ENCODE measurements around the gene CDH4.

CDH4 gene

DNA sequence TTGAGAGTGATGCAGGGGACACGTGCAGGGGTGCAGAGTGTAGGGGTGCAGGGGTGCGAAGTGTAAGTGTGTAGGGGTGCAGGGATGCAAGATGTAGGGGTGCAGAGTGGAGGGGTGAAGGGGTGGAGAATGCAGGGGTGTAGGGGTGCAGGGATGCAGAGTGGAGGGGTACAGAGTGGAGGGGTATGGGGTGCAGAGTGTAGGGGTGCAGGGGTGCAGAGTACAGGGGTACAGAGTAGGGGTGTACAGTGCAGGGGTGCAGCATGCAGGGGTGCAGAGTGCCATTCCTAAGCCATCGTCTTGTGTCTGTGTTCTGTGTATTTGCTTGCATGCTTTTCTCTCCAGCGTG is 468.3 kb downstream of the CDH4 start:
- H3K27ac ChIP-seq (replicated peaks) = no peak overlapping the region
- H3K27me3 ChIP-seq (ENCODE audit: insufficient read depth, poor library complexity, severe bottlenecking) = no peaks in the 10 kb centered on the region
- H3K4me3 ChIP-seq (replicated peaks; ENCODE audit: insufficient read depth, low read length) = no peak overlapping the region
- TF ChIP-seq REST (IDR thresholded peaks at IDR 0.05; ENCODE audit: insufficient replicate concordance, low read depth) (no peak), CTCF (IDR thresholded peaks at IDR 0.05; ENCODE audit: insufficient read depth, low read length) (no peak), POLR2AphosphoS5 (IDR thresholded peaks at IDR 0.05; ENCODE audit: low read depth) (no peak), GABPA (IDR thresholded peaks at IDR 0.05; ENCODE audit: low read depth) (no peak), SPI1 (IDR thresholded peaks at IDR 0.05; ENCODE audit: borderline replicate concordance, low read depth) (no peak)
- no peak for DNase-seq (ENCODE audit: low read depth in 1 of 2, low spot score in 1 of 2)

DNA sequence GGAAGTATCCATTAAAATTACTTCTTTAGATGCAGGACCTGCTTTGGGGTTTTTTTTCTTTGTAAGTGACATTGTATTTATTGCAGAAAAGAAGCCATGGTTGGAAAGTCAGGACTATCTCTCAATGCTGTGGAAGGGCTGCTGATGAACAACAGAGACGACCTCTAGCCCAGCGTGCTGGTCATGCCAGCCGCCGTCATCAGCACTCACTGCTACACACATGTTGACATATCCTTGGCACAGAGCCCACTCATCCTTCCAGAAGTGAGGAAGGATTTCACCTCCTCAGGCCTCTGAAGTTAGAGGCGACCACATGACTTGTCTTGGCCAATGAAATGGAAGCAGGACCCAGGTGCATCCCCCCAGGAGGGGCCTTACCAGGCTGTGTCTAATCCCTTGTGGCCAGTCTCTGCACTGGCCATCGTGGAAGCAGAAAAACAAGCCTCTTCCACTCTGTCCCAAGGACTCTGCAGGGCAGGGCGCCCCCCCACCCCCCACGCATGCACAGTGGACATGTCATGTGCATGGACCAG is 470.2 kb downstream of the CDH4 start:
- TF ChIP-seq GABPA (IDR thresholded peaks at IDR 0.05; ENCODE audit: low read depth) (no peak), REST (IDR thresholded peaks at IDR 0.05; ENCODE audit: insufficient replicate concordance, low read depth) (no peak), POLR2AphosphoS5 (IDR thresholded peaks at IDR 0.05; ENCODE audit: low read depth) (no peak)
- H3K27ac ChIP-seq (replicated peaks) = no peak overlapping the region
- H3K4me3 ChIP-seq (replicated peaks; ENCODE audit: insufficient read depth, low read length) = no peak overlapping the region
- DNase-seq (ENCODE audit: low read depth in 1 of 2, low spot score in 1 of 2) = no peak
- H3K27me3 ChIP-seq (ENCODE audit: insufficient read depth, poor library complexity, severe bottlenecking) = no peaks in the 10 kb centered on the region

GRCh38 chr20:61723529-61724257 is 471.6 kb downstream of the CDH4 start:
- DNase-seq (ENCODE audit: low read depth in 1 of 2, low spot score in 1 of 2) = no peak
- no peak overlapping the region for H3K27ac ChIP-seq (replicated peaks)
- TF ChIP-seq CTCF (IDR thresholded peaks at IDR 0.05; ENCODE audit: insufficient read depth, low read length) (no peak), SPI1 (IDR thresholded peaks at IDR 0.05; ENCODE audit: borderline replicate concordance, low read depth) (no peak)
- no peaks in the 10 kb centered on the region for H3K27me3 ChIP-seq (ENCODE audit: insufficient read depth, poor library complexity, severe bottlenecking)
- H3K4me3 ChIP-seq (replicated peaks; ENCODE audit: insufficient read depth, low read length) = no peak overlapping the region

GRCh38 chr20:61724376-61724775 is 472.3 kb downstream of the CDH4 start:
- Histone ChIP-seq H3K27ac (replicated peaks) (no peak overlapping the region), H3K4me3 (replicated peaks; ENCODE audit: insufficient read depth, low read length) (no peak overlapping the region), H3K27me3 (ENCODE audit: insufficient read depth, poor library complexity, severe bottlenecking) (no peaks in the 10 kb centered on the region)
- no peak for TF ChIP-seq CTCF (IDR thresholded peaks at IDR 0.05; ENCODE audit: insufficient read depth, low read length)
- no peak for TF ChIP-seq REST (IDR thresholded peaks at IDR 0.05; ENCODE audit: insufficient replicate concordance, low read depth)
- TF ChIP-seq GABPA (IDR thresholded peaks at IDR 0.05; ENCODE audit: low read depth) = no peak
- no peak for TF ChIP-seq SPI1 (IDR thresholded peaks at IDR 0.05; ENCODE audit: borderline replicate concordance, low read depth)
- TF ChIP-seq POLR2AphosphoS5 (IDR thresholded peaks at IDR 0.05; ENCODE audit: low read depth) = no peak
- DNase-seq (ENCODE audit: low read depth in 1 of 2, low spot score in 1 of 2) = no peak
